H7 (cell line): ENCODE measurements around the gene OTC. TPM values are rescaled to one million over a fixed set of nuclear protein-coding genes. Genes with fewer than 3 reads are reported as not detected.
A peak's percentile ranks its signal among the peaks of the same experiment; 100 is the strongest.

Experiments used
- DNase-seq: peaks from one replicate; pipeline ENCODE4 v3.0.0; 2012
- H3K27me3 ChIP-seq: 2 replicates; pipeline ENCODE4 v1.6.0; 2011; ENCODE audit warnings: mild to moderate bottlenecking, low read length; ENCODE audit not compliant: control insufficient read depth, insufficient read depth
- H3K36me3 ChIP-seq: replicated peaks from 2 replicates; pipeline ENCODE4 v1.5.1; 2011; ENCODE audit warnings: low read length; ENCODE audit not compliant: control insufficient read depth, insufficient read depth
- H3K4me3 ChIP-seq: 2 replicates; pipeline ENCODE4 v1.5.1; 2011; ENCODE audit warnings: low read depth, mild to moderate bottlenecking, control low read depth, low read length, moderate library complexity; ENCODE audit not compliant: insufficient read depth
- total RNA-seq: library from RNA; depleted of rRNA; stranded (reverse); fragments of >200 nt; shearing (Covaris generic); gene quantifications from 2 replicates; pipeline ENCODE4 v1.2.3, GENCODE V29; 2014

OTC gene
- total RNA-seq, 1 experiment from 2014 or later, result not detected

- H3K4me3 ChIP-seq, result no peak overlapping the region
- no peaks in the 10 kb centered on the region for H3K36me3 ChIP-seq
- no peaks in the 10 kb centered on the region for H3K27me3 ChIP-seq
- DNase-seq, result no peak
Observed at GRCh38 chrX:38376747-38377146, 24.3 kb downstream of the OTC start.

- no peak for DNase-seq
- Histone ChIP-seq H3K27me3 (no peaks in the 10 kb centered on the region), H3K36me3 (no peaks in the 10 kb centered on the region), H3K4me3 (no peak overlapping the region)
Observed at GRCh38 chrX:38379088-38379487, 26.7 kb downstream of the OTC start.

GRCh38 chrX:38382663-38383062 lies 30.3 kb downstream of the OTC start:
- Histone ChIP-seq H3K27me3 (no peaks in the 10 kb centered on the region), H3K36me3 (no peaks in the 10 kb centered on the region), H3K4me3 (no peak overlapping the region)
- no peak for DNase-seq

GRCh38 chrX:38400389-38400910 lies 48.0 kb downstream of the OTC start:
- no peaks in the 10 kb centered on the region for H3K27me3 ChIP-seq
- DNase-seq, result no peak
- no peaks in the 10 kb centered on the region for H3K36me3 ChIP-seq
- H3K4me3 ChIP-seq, result no peak overlapping the region

- no peak for DNase-seq
- H3K36me3 ChIP-seq, result no peaks in the 10 kb centered on the region
- no peaks in the 10 kb centered on the region for H3K27me3 ChIP-seq
- H3K4me3 ChIP-seq, result no peak overlapping the region
Observed at GRCh38 chrX:38402118-38402517, 49.7 kb downstream of the OTC start.

- H3K4me3 ChIP-seq, result no peak overlapping the region
- DNase-seq, result no peak
- no peaks in the 10 kb centered on the region for H3K36me3 ChIP-seq
- no peaks in the 10 kb centered on the region for H3K27me3 ChIP-seq
Observed at GRCh38 chrX:38403834-38404233, 51.4 kb downstream of the OTC start.

- Histone ChIP-seq H3K27me3 (no peaks in the 10 kb centered on the region), H3K36me3 (no peaks in the 10 kb centered on the region), H3K4me3 (no peak overlapping the region)
- DNase-seq, result no peak
Observed at GRCh38 chrX:38407126-38407525, 54.7 kb downstream of the OTC start.

- H3K36me3 ChIP-seq, result no peaks in the 10 kb centered on the region
- no peak overlapping the region for H3K4me3 ChIP-seq
- H3K27me3 ChIP-seq, result no peaks in the 10 kb centered on the region
- no peak for DNase-seq
Observed at GRCh38 chrX:38409289-38409688, 56.9 kb downstream of the OTC start.

GRCh38 chrX:38426785-38427184 lies 74.4 kb downstream of the OTC start:
- H3K4me3 ChIP-seq, result no peak overlapping the region
- no peaks in the 10 kb centered on the region for H3K36me3 ChIP-seq
- H3K27me3 ChIP-seq, result no peaks in the 10 kb centered on the region
- DNase-seq, result no peak

GRCh38 chrX:38431525-38431924 lies 79.1 kb downstream of the OTC start:
- no peaks in the 10 kb centered on the region for H3K36me3 ChIP-seq
- H3K4me3 ChIP-seq, result no peak overlapping the region
- no peaks in the 10 kb centered on the region for H3K27me3 ChIP-seq
- DNase-seq, result no peak

GRCh38 chrX:38435130-38435529 lies 82.7 kb downstream of the OTC start:
- Histone ChIP-seq H3K4me3 (no peak overlapping the region), H3K36me3 (no peaks in the 10 kb centered on the region), H3K27me3 (no peaks in the 10 kb centered on the region)
- DNase-seq, result no peak

- Histone ChIP-seq H3K27me3 (no peaks in the 10 kb centered on the region), H3K4me3 (no peak overlapping the region)
- DNase-seq, result no peak
Observed at GRCh38 chrX:38437093-38437492, 84.7 kb downstream of the OTC start.

GRCh38 chrX:38438321-38438720 lies 85.9 kb downstream of the OTC start:
- Histone ChIP-seq H3K4me3 (no peak overlapping the region), H3K36me3 (no peaks in the 10 kb centered on the region), H3K27me3 (no peaks in the 10 kb centered on the region)
- peak; percentile 46 for DNase-seq

More at GRCh38 chrX:38437093-38437492, 84.7 kb downstream of the OTC start:
- no peaks in the 10 kb centered on the region for H3K36me3 ChIP-seq

GRCh38 chrX:38452603-38453002 lies 100.2 kb downstream of the OTC start:
- H3K4me3 ChIP-seq, result no peak overlapping the region
- H3K27me3 ChIP-seq, result no peaks in the 10 kb centered on the region
- no peaks in the 10 kb centered on the region for H3K36me3 ChIP-seq
- no peak for DNase-seq

GRCh38 chrX:38458071-38458470 lies 105.7 kb downstream of the OTC start:
- Histone ChIP-seq H3K4me3 (no peak overlapping the region), H3K36me3 (no peaks in the 10 kb centered on the region), H3K27me3 (no peaks in the 10 kb centered on the region)
- no peak for DNase-seq

GRCh38 chrX:38462257-38462656 lies 109.9 kb downstream of the OTC start:
- no peaks in the 10 kb centered on the region for H3K27me3 ChIP-seq
- no peak overlapping the region for H3K4me3 ChIP-seq
- no peaks in the 10 kb centered on the region for H3K36me3 ChIP-seq
- no peak for DNase-seq
